Measurements from ENCODE around the gene RTN1. TPM values are rescaled to one million over a fixed set of nuclear protein-coding genes. Genes with fewer than 3 reads are reported as not detected.

Gene RTN1
- total RNA-seq, 1 donor from 2014 or later: 5.9 TPM

DNA sequence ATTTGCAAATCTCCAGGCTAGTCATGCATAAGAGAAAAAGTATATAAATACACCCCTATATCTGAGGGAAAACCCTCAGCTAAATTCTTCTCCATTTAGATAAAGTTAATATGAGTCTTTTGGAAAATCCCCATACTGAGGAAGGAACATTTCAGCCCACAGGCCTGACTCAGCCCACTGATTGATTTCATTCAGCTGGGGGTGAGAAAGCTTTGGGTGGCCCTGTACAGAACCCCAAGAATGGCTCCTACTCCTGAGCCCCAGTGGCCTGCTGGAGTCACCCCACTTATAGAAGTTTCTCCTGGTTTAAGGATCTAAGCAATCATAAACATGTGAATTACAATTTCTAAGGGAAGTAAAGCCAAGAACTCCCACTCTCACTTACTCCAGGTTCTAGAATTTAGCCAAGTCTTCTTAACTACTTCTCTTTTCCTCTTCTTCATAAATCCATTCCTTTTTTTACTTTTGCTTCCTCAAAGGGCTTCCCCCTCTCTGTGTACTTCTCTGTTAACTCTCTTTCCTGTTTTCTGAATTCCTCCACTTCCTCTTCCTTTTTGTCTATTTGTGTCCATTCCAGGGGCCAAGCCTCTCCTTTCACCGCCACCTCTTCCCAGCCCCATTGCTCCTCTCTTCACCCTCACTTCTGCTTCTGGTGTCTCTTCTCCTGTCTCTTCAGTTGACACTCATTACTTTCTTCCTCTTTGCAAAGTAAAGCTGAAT is 21.0 kb downstream of the RTN1 start:
- no peak for DNase-seq

GRCh38 chr14:59848671-59849070 is 21.9 kb downstream of the RTN1 start:
- DNase-seq: no peak

- DNase-seq: no peak
Observed at GRCh38 chr14:59847711-59848110, 22.9 kb downstream of the RTN1 start.

DNA sequence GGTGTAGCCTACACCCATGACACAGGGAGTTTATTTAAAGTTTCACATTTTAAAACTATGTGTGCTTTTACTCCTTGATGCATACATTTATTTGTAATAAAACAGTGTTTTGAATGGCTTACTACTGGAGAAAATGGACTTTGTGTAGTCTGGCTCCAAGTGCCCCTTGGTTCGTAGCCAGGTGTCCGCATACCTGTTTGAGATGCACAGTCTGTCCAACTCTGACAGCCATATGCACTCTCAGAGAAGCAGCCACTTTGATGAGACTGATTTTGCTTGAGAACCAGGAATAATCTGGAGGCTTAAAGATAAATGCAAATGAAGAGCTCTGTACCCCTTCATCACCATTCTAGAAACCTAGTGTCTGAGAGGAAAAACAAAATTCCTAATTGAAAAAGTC is 24.0 kb downstream of the RTN1 start:
- no peak for DNase-seq

GRCh38 chr14:59845245-59845644 is 25.3 kb downstream of the RTN1 start:
- no peak for DNase-seq

DNA sequence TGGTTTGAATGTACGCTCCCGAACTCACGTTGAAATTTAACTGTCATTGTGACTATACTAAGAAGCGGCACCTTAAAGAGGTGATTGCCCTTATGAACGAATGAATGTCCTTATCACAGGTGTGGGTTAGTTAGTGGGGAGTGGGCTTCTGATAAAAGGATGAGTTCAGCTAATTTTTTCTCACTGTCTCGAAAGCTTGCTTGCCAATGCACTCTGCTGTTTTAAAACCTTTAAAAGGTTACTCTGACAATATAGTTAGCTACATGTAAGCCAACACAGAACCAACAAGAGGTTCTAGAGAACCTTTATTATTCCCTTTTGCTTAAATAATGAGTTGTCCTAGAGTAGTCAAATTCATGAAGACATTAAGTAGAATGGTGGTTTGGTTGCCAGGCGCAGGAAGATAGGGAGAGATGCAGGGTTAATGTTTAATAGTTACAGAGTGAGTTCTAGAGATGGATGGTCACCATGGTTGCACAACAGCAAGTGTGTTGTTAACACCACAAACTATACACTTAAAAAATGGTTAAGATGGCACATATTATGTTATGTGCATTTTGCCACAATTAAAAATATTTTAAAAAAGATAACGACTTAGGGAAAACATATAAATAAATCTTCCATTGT is 26.3 kb downstream of the RTN1 start:
- no peak for DNase-seq

DNA sequence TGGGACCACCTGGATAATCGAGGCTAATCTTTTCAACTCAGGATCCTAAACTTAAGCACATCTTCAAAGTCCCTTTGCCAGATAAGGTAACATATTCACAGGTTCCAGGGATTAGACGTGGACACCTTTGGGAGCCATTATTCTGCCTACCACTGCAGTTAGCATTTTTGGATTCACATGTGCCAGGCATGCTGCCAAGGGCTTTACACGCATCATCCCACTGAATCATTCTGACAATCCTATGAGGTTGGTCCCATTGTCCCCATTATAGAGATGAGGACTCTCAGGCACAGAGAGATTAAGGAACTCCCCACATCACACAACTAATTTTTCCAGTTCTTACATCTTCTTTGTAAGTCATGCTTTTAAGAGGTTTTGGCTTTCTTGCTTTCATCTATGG is 34.5 kb downstream of the RTN1 start:
- no peak for DNase-seq

GRCh38 chr14:59832653-59833294 is 37.8 kb downstream of the RTN1 start:
- no peak for DNase-seq

- DNase-seq: no peak
Observed at GRCh38 chr14:59831121-59831730, 39.4 kb downstream of the RTN1 start.

GRCh38 chr14:59830338-59830734 is 40.2 kb downstream of the RTN1 start:
- DNase-seq: no peak

- no peak for DNase-seq
Observed at GRCh38 chr14:59829469-59830337, 40.9 kb downstream of the RTN1 start.

DNA sequence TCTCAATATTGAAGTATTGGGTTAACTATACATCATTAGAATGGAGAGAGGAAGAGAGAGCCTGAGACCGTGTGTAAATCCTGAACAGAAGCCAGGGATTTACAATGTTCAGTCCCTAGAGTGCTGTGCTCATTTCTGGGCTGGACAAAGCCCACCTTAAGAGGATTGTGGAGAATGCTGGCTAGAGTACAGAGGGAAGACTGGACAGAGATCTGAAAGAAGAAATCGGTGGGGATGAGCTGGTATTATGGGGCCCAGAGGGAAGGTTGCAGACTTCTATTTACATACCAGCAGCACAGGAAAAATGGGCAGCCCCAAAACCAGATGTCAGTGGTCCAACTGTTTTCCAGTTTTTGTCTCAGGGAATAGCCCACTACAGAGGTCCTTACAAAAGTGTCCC is 42.3 kb downstream of the RTN1 start:
- no peak for DNase-seq

GRCh38 chr14:59827401-59827800 is 43.2 kb downstream of the RTN1 start:
- DNase-seq: no peak

- DNase-seq: no peak
Observed at GRCh38 chr14:59826150-59826549, 44.4 kb downstream of the RTN1 start.

GRCh38 chr14:59823179-59823578 is 47.4 kb downstream of the RTN1 start:
- no peak for DNase-seq

DNA sequence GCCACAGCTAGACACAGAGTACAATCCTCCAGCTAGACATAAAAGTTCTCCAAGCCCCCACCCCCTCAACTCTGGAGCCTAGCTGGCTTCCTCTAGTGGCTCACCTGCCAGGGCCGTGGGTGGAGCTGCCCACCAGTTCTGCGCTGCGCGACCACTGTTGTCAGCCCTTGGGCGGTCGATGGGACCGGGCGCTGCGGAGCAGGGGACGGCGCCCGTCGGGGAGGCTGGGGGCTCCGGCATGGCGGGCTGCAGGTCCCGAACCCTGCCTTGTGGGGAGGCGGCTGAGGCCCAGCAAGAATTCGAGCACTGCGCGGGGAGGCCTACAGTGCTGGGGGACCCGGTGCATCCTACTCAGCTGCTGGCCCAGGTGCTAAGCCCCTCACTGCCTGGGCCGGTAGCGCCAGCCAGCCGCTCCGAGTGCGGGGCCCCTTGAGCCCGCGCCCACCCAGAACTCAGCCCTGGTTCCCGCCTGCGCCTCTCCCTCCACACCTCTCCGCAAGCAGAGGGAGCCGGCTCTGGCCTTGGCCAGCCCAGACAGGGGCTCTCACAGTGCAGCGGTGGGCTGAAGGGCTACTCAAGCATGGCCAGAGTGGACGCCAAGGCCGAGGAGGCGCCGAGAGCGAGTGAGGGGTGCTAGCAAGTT is 51.0 kb downstream of the RTN1 start:
- DNase-seq: no peak

DNA sequence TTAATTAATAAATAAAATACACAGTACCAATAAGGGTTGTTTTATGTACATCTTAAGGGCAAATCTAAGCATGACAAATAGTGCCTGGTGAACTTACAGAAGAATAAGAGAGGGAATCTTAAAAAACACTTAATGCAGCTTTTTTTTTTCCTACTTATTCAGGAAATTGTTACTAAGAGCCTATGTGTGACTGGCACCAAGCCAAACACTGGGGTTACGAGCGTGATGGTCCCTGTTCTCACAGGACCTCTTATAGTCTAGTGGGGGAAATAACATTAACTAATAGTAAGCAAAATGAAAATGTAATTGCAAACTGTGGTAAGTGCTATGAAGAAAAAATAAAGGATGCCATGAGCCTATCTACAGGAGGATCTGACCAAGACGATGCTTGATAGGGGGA is 53.6 kb downstream of the RTN1 start:
- DNase-seq: no peak

DNA sequence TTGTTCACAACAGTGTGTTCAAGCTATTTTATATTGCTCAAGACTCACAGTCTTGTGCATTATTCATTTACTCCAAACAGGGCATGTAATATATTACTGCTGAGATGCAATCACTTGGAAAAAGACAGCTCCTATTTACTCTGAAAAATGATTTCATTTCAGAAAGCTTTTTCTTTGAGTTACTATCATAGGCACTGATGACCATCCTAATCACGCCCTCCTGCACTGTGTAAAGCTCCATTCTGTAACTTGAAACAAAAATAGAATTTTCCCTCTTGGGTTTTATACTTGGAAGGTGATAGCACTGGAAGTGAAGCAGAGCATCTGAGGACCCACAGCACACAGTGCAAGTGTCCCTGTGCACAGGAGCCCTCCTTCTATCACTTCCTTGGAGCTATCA is 55.6 kb downstream of the RTN1 start:
- DNase-seq: no peak

DNA sequence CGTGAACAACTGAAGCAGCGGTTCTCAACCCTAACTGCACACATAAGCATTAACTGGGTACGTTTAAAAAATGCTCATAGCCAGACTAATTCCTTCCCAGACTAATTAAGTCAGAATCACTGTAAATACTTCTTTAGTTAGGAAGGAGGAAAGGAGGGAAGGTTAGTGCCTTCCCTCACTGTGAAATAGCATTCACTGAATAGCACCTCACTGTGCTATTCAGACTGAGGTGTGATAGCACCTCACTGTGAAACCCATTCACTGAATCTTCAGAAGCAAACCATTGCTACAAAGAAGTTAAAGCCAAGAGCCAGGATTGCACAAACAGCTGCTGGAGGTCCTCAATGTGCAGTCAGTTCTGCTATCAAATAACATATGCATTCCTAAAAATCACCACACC is 58.8 kb downstream of the RTN1 start:
- no peak for DNase-seq

- DNase-seq: no peak
Observed at GRCh38 chr14:59811073-59811472, 59.5 kb downstream of the RTN1 start.

DNA sequence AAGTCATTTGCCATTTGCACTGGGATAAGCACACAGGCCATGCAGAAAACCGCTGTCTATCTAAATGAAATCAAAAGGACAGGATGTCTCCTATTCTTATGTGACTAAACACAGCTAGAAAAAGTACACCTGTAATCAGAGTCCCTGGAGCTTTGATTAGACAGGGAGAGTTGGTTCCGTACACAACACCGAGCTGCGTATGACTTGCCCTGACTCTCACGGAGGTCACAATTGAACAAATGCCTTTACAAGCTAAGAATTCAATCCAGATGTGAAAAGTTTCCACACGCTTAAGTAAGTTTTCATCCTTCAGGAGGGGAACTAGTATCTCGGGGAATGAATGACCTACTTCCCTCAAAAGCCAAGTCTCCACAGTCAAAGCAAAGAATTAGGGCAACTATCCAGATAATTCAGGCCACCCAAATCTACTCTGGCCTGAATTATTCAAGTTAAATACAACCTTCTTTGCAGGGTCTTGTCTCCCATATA is 67.5 kb downstream of the RTN1 start:
- no peak for DNase-seq

DNA sequence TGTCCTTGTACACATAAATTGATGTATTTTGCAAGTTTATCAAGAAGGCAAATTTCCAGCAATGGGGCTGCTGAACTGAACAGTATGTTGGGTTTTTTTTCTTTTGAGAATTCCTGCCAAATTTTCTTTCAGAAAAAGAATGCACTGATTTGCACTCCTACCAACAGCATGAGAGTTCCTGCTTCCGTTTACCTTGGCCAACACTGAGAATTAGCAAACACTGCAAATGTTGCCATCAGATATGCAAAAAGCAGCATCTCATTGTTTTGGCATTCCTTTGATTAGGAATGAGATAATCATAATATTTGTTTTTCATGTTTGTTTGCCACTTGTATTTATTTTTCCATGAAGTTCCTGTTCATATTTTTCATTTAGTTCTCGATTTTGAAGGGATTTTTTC is 82.4 kb downstream of the RTN1 start:
- no peak for DNase-seq
